ENCODE data around the gene SLC7A11. TPM values are rescaled to one million over a fixed set of nuclear protein-coding genes. Genes with fewer than 3 reads are reported as not detected.
"Not testable (repeated sequence)": the region's sequence is repeated elsewhere in the genome, so short reads cannot be mapped to it uniquely, and the experiment has no call there.

SLC7A11 gene
- total RNA-seq, 1 donor from 2014 or later, result 10.4 TPM

GRCh38 chr4:138239491-138239890 is 2.7 kb downstream of the SLC7A11 start:
- Mint-ChIP-seq H3K36me3 (ENCODE audit: unreplicated experiment) (no peaks in the 10 kb centered on the region), H3K4me1 (ENCODE audit: low read depth, unreplicated experiment) (peaks cover 5% of the 10 kb centered on the region), H3K27ac (ENCODE audit: unreplicated experiment) (no peak overlapping the region), H3K9me3 (ENCODE audit: unreplicated experiment) (peaks cover 3% of the 10 kb centered on the region), H3K27me3 (ENCODE audit: unreplicated experiment) (no peaks in the 10 kb centered on the region), H3K4me3 (ENCODE audit: unreplicated experiment) (peak overlapping the region; percentile 74)
- DNase-seq, result no peak
- no peak for TF ChIP-seq CTCF (IDR thresholded peaks at IDR 0.05; ENCODE audit: partially characterized antibody, unreplicated experiment)

GRCh38 chr4:138238521-138239292 is 3.4 kb downstream of the SLC7A11 start:
- Mint-ChIP-seq H3K4me3 (ENCODE audit: unreplicated experiment) (peak overlapping the region; percentile 23), H3K27me3 (ENCODE audit: unreplicated experiment) (no peaks in the 10 kb centered on the region), H3K9me3 (ENCODE audit: unreplicated experiment) (peaks cover 3% of the 10 kb centered on the region), H3K27ac (ENCODE audit: unreplicated experiment) (no peak overlapping the region), H3K36me3 (ENCODE audit: unreplicated experiment) (no peaks in the 10 kb centered on the region), H3K4me1 (ENCODE audit: low read depth, unreplicated experiment) (peaks cover 5% of the 10 kb centered on the region)
- no peak for TF ChIP-seq CTCF (IDR thresholded peaks at IDR 0.05; ENCODE audit: partially characterized antibody, unreplicated experiment)
- DNase-seq, result no peak

GRCh38 chr4:138237132-138237531 is 5.0 kb downstream of the SLC7A11 start:
- not testable (repeated sequence) for H3K36me3 Mint-ChIP-seq (ENCODE audit: unreplicated experiment); H3K4me1 Mint-ChIP-seq (ENCODE audit: low read depth, unreplicated experiment); H3K27ac Mint-ChIP-seq (ENCODE audit: unreplicated experiment); H3K4me3 Mint-ChIP-seq (ENCODE audit: unreplicated experiment); H3K9me3 Mint-ChIP-seq (ENCODE audit: unreplicated experiment); DNase-seq; H3K27me3 Mint-ChIP-seq (ENCODE audit: unreplicated experiment)

GRCh38 chr4:138236037-138236436 is 6.1 kb downstream of the SLC7A11 start:
- Mint-ChIP-seq H3K36me3 (ENCODE audit: unreplicated experiment) (no peaks in the 10 kb centered on the region), H3K27me3 (ENCODE audit: unreplicated experiment) (no peaks in the 10 kb centered on the region), H3K4me3 (ENCODE audit: unreplicated experiment) (no peak overlapping the region), H3K9me3 (ENCODE audit: unreplicated experiment) (no peaks in the 10 kb centered on the region), H3K27ac (ENCODE audit: unreplicated experiment) (no peak overlapping the region), H3K4me1 (ENCODE audit: low read depth, unreplicated experiment) (no peaks in the 10 kb centered on the region)
- DNase-seq, result no peak
- no peak for TF ChIP-seq CTCF (IDR thresholded peaks at IDR 0.05; ENCODE audit: partially characterized antibody, unreplicated experiment)

- Mint-ChIP-seq H3K9me3 (ENCODE audit: unreplicated experiment) (no peaks in the 10 kb centered on the region), H3K4me1 (ENCODE audit: low read depth, unreplicated experiment) (no peaks in the 10 kb centered on the region), H3K4me3 (ENCODE audit: unreplicated experiment) (no peak overlapping the region), H3K27me3 (ENCODE audit: unreplicated experiment) (no peaks in the 10 kb centered on the region), H3K36me3 (ENCODE audit: unreplicated experiment) (no peaks in the 10 kb centered on the region), H3K27ac (ENCODE audit: unreplicated experiment) (no peak overlapping the region)
- TF ChIP-seq CTCF (IDR thresholded peaks at IDR 0.05; ENCODE audit: partially characterized antibody, unreplicated experiment), result no peak
- DNase-seq, result no peak
Observed at GRCh38 chr4:138235419-138235952, 6.7 kb downstream of the SLC7A11 start.
